Measurements from ENCODE around the gene PPP6R2.
A peak's percentile ranks its signal among the peaks of the same experiment; 100 is the strongest.
"Not testable (repeated sequence)": the region's sequence is repeated elsewhere in the genome, so short reads cannot be mapped to it uniquely, and the experiment has no call there.

The PPP6R2 gene

DNA sequence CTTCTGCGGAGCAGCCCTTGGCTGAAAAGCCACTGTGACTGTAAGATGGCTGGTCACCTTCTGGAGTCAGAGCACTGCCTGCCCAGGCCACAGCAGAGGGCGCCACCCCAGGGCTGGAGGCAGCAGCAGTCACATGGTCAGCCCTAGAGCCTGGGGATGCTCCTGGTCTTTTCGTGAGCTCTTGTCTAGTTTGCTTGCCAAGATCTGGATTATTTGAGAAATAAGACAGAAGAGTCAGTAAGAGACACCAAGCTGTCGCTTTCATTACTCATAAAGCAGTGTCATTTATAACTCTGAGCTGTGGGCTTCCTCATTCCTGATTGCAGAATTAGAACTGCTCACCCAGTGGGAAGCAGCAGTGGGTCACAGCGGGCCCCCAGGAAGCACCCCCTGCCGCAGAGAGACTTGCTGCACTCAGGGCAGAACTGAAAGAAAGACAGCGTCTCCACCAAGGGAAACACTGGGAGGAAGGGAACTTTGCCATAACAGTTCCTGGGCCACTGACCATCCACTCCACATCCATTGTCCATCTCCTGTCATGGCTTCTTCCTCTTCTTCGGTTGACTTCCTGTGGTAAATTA lies 56.7 kb downstream of the PPP6R2 start:
- TF ChIP-seq, protein P1, sequence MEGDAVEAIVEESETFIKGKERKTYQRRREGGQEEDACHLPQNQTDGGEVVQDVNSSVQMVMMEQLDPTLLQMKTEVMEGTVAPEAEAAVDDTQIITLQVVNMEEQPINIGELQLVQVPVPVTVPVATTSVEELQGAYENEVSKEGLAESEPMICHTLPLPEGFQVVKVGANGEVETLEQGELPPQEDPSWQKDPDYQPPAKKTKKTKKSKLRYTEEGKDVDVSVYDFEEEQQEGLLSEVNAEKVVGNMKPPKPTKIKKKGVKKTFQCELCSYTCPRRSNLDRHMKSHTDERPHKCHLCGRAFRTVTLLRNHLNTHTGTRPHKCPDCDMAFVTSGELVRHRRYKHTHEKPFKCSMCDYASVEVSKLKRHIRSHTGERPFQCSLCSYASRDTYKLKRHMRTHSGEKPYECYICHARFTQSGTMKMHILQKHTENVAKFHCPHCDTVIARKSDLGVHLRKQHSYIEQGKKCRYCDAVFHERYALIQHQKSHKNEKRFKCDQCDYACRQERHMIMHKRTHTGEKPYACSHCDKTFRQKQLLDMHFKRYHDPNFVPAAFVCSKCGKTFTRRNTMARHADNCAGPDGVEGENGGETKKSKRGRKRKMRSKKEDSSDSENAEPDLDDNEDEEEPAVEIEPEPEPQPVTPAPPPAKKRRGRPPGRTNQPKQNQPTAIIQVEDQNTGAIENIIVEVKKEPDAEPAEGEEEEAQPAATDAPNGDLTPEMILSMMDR (IDR thresholded peaks at IDR 0.05; ENCODE audit: extremely low read depth, missing control alignments): peak; percentile 32
- DNase-seq (ENCODE audit: low spot score): peak; percentile 49

DNA sequence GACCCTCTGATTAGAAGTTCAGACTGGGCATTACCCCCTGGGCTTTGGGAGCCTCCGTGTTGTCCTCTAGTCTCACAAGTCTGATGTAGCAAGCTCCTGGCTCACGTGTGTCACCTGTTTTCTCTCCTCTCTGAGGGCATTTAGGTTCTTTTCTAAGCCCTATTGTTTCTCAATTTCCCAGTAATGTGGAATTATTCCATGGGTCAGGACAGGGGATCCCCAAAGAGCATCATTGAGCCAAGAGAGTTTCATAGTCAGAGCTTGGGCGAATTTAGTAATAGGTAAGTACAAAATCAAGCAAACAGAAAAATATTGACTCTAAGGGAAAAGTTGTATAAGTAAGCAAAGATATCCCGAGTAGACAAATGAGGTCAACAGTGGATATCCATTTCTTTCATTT lies 57.3 kb downstream of the PPP6R2 start:
- DNase-seq (ENCODE audit: low spot score): no peak

DNA sequence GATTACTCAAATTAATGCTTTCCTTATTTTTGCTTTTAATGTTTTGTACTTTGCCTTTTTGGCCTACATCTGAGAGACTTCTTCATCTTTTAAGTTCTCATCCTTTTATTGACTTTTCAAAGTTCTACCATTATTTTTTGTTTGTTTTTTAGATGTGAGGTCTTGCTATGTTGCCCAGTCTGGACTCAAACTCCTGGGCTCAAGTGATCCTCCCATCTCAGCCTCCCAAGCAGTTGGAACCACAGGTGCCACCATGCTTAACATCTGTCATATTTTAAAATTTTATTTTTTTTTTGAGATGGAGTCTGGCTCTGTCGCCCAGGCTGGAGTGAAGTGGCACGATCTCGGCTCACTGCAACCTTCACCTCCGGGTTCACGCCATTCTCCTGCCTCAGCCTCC lies 57.8 kb downstream of the PPP6R2 start:
- TF ChIP-seq, protein P1 (IDR thresholded peaks at IDR 0.05; ENCODE audit: extremely low read depth, missing control alignments): no peak
- no peak for DNase-seq (ENCODE audit: low spot score)

More for the DNA sequence above, 57.3 kb downstream of the PPP6R2 start:
- TF ChIP-seq, protein P1 (IDR thresholded peaks at IDR 0.05; ENCODE audit: extremely low read depth, missing control alignments): no peak

DNA sequence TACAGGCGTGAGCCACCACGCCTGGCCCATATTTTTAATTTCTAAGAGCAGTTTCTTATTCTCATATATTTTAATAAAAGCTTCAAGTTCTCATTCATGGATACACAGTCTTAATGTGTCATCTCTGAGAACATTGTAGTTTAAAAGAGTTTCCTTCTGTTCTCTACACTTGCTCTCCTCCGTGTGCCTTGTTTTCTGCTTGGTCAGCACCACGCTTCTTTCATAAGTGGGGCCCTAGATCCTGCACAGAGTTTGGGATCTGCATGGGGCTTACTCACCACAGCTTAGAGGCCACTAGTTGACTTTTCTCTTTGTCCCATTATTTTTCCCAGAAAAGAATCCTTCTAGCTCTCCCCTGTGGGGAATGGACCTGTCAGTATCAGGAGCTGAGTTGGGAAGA lies 58.8 kb downstream of the PPP6R2 start:
- no peak for DNase-seq (ENCODE audit: low spot score)
- TF ChIP-seq, protein P1 (IDR thresholded peaks at IDR 0.05; ENCODE audit: extremely low read depth, missing control alignments): no peak

DNA sequence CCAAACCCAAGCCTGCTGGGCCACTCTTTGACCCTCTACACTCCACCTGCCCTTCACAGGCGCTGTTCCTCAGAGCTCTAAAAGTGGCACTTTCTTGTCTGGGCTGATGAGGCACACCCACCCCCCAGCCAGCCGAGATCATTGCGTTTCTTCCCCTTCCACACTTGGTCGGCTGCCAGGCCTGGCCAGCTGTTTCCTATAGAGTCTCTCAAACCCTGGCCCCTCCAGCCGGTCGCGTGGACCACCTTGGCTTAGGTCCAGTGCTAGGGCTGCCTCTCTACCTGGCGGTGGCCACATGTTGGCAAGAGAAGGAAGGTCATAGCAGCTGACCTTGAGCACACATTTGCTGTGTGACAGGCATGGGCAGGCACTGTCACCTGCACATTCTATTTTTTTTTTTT lies 60.6 kb downstream of the PPP6R2 start:
- TF ChIP-seq, protein P1 (IDR thresholded peaks at IDR 0.05; ENCODE audit: extremely low read depth, missing control alignments): no peak
- DNase-seq (ENCODE audit: low spot score): no peak

GRCh38 chr22:50406416-50407170 lies 63.5 kb downstream of the PPP6R2 start:
- TF ChIP-seq, protein P1 (IDR thresholded peaks at IDR 0.05; ENCODE audit: extremely low read depth, missing control alignments): no peak
- no peak for DNase-seq (ENCODE audit: low spot score)

GRCh38 chr22:50408311-50408710 lies 65.2 kb downstream of the PPP6R2 start:
- TF ChIP-seq, protein P1 (IDR thresholded peaks at IDR 0.05; ENCODE audit: extremely low read depth, missing control alignments): no peak
- no peak for DNase-seq (ENCODE audit: low spot score)

- DNase-seq (ENCODE audit: low spot score): not testable (repeated sequence)
These were observed 65.8 kb downstream of the PPP6R2 start for GRCh38 chr22:50408954-50409353.
